Neural cell (in vitro differentiated cells): ENCODE data around the gene FRMD4B. TPM values are rescaled to one million over a fixed set of nuclear protein-coding genes. Genes with fewer than 3 reads are reported as not detected.

ENCODE experiments used
- H2AFZ ChIP-seq: fragments of 200-600, 300-800 bp; sonication (generic), shearing (Covaris generic); 2 replicates; pipeline ENCODE4 v1.6.0; 2014; ENCODE audit warnings: low read depth, mild to moderate bottlenecking, antibody characterized with exemption, low read length, moderate library complexity
- H3F3A ChIP-seq: fragments of 200-600 bp; shearing (Covaris generic); 2 replicates; pipeline ENCODE4 v1.6.1; 2016; ENCODE audit warnings: mild to moderate bottlenecking, moderate library complexity, mixed read lengths, antibody characterized with exemption, low read length; ENCODE audit not compliant: insufficient read depth, poor library complexity, severe bottlenecking
- H3K27ac ChIP-seq: fragments of 200-600, 300-800 bp; sonication (generic), shearing (Covaris generic); 2 replicates; pipeline ENCODE4 v1.5.1; 2014; ENCODE audit warnings: mild to moderate bottlenecking, low read length, moderate library complexity
- H3K27me3 ChIP-seq: fragments of 300-800, 200-600 bp; sonication (generic), shearing (Covaris generic); 2 replicates; pipeline ENCODE4 v1.6.0; 2014; ENCODE audit warnings: mild to moderate bottlenecking, low read depth, low read length, moderate library complexity; ENCODE audit not compliant: insufficient read depth
- H3K36me3 ChIP-seq: fragments of 300-800, 200-600 bp; sonication (generic), shearing (Covaris generic); 2 replicates; pipeline ENCODE4 v1.5.1; 2014; ENCODE audit warnings: mild to moderate bottlenecking, antibody characterized with exemption, low read length, moderate library complexity; ENCODE audit not compliant: insufficient read depth
- H3K4me2 ChIP-seq: fragments of 300-800, 200-600 bp; sonication (generic), shearing (Covaris generic); 2 replicates; pipeline ENCODE4 v1.6.0; 2014; ENCODE audit warnings: mild to moderate bottlenecking, low read length
- H3K4me3 ChIP-seq: fragments of 300-800, 200-600 bp; sonication (generic), shearing (Covaris generic); 2 replicates; pipeline ENCODE4 v1.5.1; 2014; ENCODE audit warnings: mild to moderate bottlenecking, low read length, moderate library complexity
- H3K79me2 ChIP-seq: fragments of 200-600 bp; shearing (Covaris generic); replicated peaks from 2 replicates; pipeline ENCODE4 v1.6.0; 2014; ENCODE audit warnings: mild to moderate bottlenecking, low read length, moderate library complexity; ENCODE audit not compliant: insufficient read depth
- H3K9ac ChIP-seq: fragments of 300-800, 200-600 bp; sonication (generic), shearing (Covaris generic); 2 replicates; pipeline ENCODE4 v1.6.1; 2016; ENCODE audit warnings: mild to moderate bottlenecking, low read length, mixed read lengths
- H3K9me2 ChIP-seq: fragments of 200-600 bp; shearing (Covaris generic); 2 replicates; pipeline ENCODE4 v1.6.1; 2016; ENCODE audit warnings: mild to moderate bottlenecking, low read length, mixed read lengths; ENCODE audit not compliant: insufficient read depth
- H3K9me3 ChIP-seq: fragments of 200-600, 300-800 bp; sonication (generic), shearing (Covaris generic); 2 replicates; pipeline ENCODE4 v1.6.1; 2016; ENCODE audit warnings: mild to moderate bottlenecking, mixed run types, low read length, moderate library complexity, mixed read lengths
- H4K20me1 ChIP-seq: fragments of 200-600 bp; shearing (Covaris generic); 2 replicates; pipeline ENCODE4 v1.6.1; 2016; ENCODE audit warnings: mild to moderate bottlenecking, mixed run types; ENCODE audit not compliant: insufficient read depth
- EP300 ChIP-seq: fragments of 450-650 bp; conservative IDR thresholded peaks from 2 replicates; pipeline ENCODE4 v1.6.1; 2014; ENCODE audit warnings: antibody characterized with exemption, mild to moderate bottlenecking, moderate library complexity; ENCODE audit not compliant: poor library complexity, severe bottlenecking
- EZH2 ChIP-seq: fragments of 200-600, 300-800 bp; shearing (Covaris generic), sonication (generic); IDR thresholded peaks from 2 replicates; pipeline ENCODE4 v1.6.1; 2014; ENCODE audit warnings: antibody characterized with exemption, low read length, borderline replicate concordance, mild to moderate bottlenecking; ENCODE audit not compliant: insufficient read depth, poor library complexity, severe bottlenecking
- MXI1 ChIP-seq: fragments of 450-650 bp; conservative IDR thresholded peaks from 2 replicates; pipeline ENCODE4 v1.6.1; 2014; ENCODE audit warnings: antibody characterized with exemption, mild to moderate bottlenecking; ENCODE audit not compliant: poor library complexity, severe bottlenecking
- POLR2AphosphoS5 ChIP-seq: IDR thresholded peaks from 2 replicates; pipeline ENCODE4 v1.6.1; 2012
- RAD21 ChIP-seq: fragments of 450-650 bp; conservative IDR thresholded peaks from 2 replicates; pipeline ENCODE4 v1.6.1; 2014; ENCODE audit warnings: antibody characterized with exemption, mild to moderate bottlenecking, moderate library complexity
- SMC3 ChIP-seq: fragments of 450-650 bp; conservative IDR thresholded peaks from 2 replicates; pipeline ENCODE4 v1.6.1; 2014; ENCODE audit warnings: antibody characterized with exemption, mild to moderate bottlenecking, moderate library complexity; ENCODE audit not compliant: poor library complexity
- TAF1 ChIP-seq: IDR thresholded peaks from 2 replicates; pipeline ENCODE4 v1.6.1; 2012; ENCODE audit warnings: low read depth
- polyA plus RNA-seq: library from polyadenylated mRNA; depleted of rRNA; stranded (reverse); fragments of >200 nt; gene quantifications from 2 replicates; pipeline ENCODE4 v1.2.3, GENCODE V29; 2014
- TF ChIP-seq, protein P1 (sequence below): fragments of 450-650 bp; IDR thresholded peaks from 2 replicates; pipeline ENCODE4 v1.5.1; 2014; ENCODE audit warnings: antibody characterized with exemption, mild to moderate bottlenecking, moderate library complexity; ENCODE audit not compliant: poor library complexity, severe bottlenecking
- TF ChIP-seq, protein P2 (sequence below): IDR thresholded peaks from 2 replicates; pipeline ENCODE4 v1.6.1; 2012; ENCODE audit warnings: borderline replicate concordance

The FRMD4B gene
- polyA plus RNA-seq, 1 donor from 2014 or later = 6.2 TPM

DNA sequence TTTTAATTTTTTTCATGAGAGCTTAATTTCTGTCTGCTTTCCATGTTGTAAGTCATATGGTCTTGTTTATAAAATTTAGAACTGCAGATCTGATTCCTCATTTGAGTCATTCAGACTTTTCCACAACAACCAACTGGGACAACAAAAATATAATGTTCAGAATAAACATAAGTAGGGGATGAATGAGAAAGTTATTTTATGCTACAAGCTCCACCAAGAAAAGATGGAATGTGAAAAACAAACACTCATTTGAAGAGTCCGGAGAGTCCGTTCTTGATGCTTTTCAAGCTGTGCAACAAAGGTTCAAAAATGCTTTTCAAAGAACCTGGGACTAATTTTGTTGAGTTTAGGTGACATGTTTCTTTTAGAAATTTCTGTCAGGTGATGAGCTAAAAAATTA, 9.2 kb downstream of the FRMD4B start:
- Histone ChIP-seq H3K27me3 (no peaks in the 10 kb centered on the region), H3K36me3 (no peaks in the 10 kb centered on the region), H3K27ac (no peak overlapping the region), H3K9me2 (no peaks in the 10 kb centered on the region), H4K20me1 (no peaks in the 10 kb centered on the region), H3F3A (no peaks in the 10 kb centered on the region), H3K4me3 (no peak overlapping the region), H3K79me2 (no peaks in the 10 kb centered on the region), H2AFZ (no peak overlapping the region), H3K9me3 (no peaks in the 10 kb centered on the region), H3K9ac (no peak overlapping the region), H3K4me2 (no peak overlapping the region)
- no peak for TF ChIP-seq RAD21
- TF ChIP-seq, protein P1, sequence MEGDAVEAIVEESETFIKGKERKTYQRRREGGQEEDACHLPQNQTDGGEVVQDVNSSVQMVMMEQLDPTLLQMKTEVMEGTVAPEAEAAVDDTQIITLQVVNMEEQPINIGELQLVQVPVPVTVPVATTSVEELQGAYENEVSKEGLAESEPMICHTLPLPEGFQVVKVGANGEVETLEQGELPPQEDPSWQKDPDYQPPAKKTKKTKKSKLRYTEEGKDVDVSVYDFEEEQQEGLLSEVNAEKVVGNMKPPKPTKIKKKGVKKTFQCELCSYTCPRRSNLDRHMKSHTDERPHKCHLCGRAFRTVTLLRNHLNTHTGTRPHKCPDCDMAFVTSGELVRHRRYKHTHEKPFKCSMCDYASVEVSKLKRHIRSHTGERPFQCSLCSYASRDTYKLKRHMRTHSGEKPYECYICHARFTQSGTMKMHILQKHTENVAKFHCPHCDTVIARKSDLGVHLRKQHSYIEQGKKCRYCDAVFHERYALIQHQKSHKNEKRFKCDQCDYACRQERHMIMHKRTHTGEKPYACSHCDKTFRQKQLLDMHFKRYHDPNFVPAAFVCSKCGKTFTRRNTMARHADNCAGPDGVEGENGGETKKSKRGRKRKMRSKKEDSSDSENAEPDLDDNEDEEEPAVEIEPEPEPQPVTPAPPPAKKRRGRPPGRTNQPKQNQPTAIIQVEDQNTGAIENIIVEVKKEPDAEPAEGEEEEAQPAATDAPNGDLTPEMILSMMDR = no peak
- no peak for TF ChIP-seq EP300
- TF ChIP-seq TAF1 = no peak
- TF ChIP-seq, protein P2, sequence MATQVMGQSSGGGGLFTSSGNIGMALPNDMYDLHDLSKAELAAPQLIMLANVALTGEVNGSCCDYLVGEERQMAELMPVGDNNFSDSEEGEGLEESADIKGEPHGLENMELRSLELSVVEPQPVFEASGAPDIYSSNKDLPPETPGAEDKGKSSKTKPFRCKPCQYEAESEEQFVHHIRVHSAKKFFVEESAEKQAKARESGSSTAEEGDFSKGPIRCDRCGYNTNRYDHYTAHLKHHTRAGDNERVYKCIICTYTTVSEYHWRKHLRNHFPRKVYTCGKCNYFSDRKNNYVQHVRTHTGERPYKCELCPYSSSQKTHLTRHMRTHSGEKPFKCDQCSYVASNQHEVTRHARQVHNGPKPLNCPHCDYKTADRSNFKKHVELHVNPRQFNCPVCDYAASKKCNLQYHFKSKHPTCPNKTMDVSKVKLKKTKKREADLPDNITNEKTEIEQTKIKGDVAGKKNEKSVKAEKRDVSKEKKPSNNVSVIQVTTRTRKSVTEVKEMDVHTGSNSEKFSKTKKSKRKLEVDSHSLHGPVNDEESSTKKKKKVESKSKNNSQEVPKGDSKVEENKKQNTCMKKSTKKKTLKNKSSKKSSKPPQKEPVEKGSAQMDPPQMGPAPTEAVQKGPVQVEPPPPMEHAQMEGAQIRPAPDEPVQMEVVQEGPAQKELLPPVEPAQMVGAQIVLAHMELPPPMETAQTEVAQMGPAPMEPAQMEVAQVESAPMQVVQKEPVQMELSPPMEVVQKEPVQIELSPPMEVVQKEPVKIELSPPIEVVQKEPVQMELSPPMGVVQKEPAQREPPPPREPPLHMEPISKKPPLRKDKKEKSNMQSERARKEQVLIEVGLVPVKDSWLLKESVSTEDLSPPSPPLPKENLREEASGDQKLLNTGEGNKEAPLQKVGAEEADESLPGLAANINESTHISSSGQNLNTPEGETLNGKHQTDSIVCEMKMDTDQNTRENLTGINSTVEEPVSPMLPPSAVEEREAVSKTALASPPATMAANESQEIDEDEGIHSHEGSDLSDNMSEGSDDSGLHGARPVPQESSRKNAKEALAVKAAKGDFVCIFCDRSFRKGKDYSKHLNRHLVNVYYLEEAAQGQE = no peak
- TF ChIP-seq MXI1 = no peak
- no peak for TF ChIP-seq SMC3
- TF ChIP-seq EZH2 = no peak
- no peak for TF ChIP-seq POLR2AphosphoS5

DNA sequence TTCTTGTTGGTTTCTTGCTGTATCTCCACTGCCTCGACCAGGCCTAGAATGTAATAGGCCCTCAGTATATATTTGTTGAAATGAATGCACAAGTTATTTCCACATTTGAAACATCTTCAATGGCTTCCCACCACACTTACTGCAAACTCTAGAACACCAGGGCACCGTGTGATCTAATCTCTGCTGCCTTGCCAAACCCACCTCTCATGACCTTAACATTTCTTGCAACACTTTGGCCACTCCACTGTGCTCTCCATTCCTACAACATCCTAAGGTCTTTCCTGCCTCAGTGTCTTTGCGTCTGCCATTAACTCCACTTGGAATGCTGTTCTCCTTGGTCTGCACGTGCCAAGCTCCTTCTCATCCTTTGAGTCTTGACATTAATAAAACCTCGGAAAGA, 14.1 kb downstream of the FRMD4B start:
- Histone ChIP-seq H3K9me3 (no peaks in the 10 kb centered on the region), H3K27me3 (no peaks in the 10 kb centered on the region), H3K9ac (no peak overlapping the region), H3K27ac (no peak overlapping the region), H3K4me3 (no peak overlapping the region), H3F3A (no peaks in the 10 kb centered on the region), H3K36me3 (no peaks in the 10 kb centered on the region), H3K79me2 (no peaks in the 10 kb centered on the region), H3K4me2 (no peak overlapping the region), H3K9me2 (no peaks in the 10 kb centered on the region), H4K20me1 (no peaks in the 10 kb centered on the region), H2AFZ (no peak overlapping the region)
- TF ChIP-seq MXI1 = no peak
- TF ChIP-seq TAF1 = no peak
- TF ChIP-seq POLR2AphosphoS5 = no peak
- TF ChIP-seq SMC3 = no peak
- TF ChIP-seq, protein P2 = no peak
- TF ChIP-seq, protein P1 = no peak
- TF ChIP-seq EP300 = no peak
- TF ChIP-seq RAD21 = no peak
- no peak for TF ChIP-seq EZH2
